C4-2B (cell line): ENCODE data around the gene LCN1.

Source experiments
- H3K27ac ChIP-seq: fragments of 450-650 bp; 2 replicates; pipeline ENCODE4 v1.5.1; 2017
- ZFX ChIP-seq: fragments of 450-650 bp; IDR thresholded peaks from 2 replicates; pipeline ENCODE4 v1.6.1; 2017
- TF ChIP-seq, protein P1 (sequence below): fragments of 450-650 bp; conservative IDR thresholded peaks from 2 replicates; pipeline ENCODE4 v1.5.1; 2017; ENCODE audit warnings: mild to moderate bottlenecking

Gene LCN1

DNA sequence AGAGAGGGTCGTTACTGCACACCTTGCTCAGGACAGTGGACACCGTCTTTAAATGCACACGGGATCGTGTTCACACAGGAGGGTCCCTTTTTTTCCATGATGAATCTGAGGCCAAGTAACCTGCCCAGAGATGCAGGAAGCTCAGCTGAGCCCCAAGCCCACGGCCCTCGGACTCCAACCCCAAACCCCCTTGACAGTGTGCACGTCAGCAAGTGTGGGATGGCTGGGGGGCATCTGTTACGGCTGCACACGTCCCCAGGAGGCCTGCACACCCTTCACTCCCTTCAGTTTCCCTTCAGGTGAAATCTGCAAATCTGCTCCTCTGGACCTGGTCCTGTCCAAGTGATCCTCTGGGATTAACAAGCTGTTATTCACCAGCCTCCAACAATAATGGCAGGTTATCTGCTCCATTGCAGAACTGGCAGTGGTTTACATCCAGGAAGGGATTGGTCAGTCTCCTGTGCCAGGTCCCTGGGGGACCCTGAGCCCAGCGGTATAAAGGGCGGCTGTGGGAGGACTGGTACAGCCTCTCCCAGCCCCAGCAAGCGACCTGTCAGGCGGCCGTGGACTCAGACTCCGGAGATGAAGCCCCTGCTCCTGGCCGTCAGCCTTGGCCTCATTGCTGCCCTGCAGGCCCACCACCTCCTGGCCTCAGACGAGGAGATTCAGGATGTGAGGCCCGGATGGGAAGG, at the start of gene LCN1:
TSS of gene LCN1 (plus strand) at position 525 of the 692 bp plus-strand sequence. CDS start at position 583, 58 bp downstream.
- H3K27ac ChIP-seq: no peak within 1 kb of the TSS
- TF ChIP-seq ZFX: no peak
- TF ChIP-seq, protein P1, sequence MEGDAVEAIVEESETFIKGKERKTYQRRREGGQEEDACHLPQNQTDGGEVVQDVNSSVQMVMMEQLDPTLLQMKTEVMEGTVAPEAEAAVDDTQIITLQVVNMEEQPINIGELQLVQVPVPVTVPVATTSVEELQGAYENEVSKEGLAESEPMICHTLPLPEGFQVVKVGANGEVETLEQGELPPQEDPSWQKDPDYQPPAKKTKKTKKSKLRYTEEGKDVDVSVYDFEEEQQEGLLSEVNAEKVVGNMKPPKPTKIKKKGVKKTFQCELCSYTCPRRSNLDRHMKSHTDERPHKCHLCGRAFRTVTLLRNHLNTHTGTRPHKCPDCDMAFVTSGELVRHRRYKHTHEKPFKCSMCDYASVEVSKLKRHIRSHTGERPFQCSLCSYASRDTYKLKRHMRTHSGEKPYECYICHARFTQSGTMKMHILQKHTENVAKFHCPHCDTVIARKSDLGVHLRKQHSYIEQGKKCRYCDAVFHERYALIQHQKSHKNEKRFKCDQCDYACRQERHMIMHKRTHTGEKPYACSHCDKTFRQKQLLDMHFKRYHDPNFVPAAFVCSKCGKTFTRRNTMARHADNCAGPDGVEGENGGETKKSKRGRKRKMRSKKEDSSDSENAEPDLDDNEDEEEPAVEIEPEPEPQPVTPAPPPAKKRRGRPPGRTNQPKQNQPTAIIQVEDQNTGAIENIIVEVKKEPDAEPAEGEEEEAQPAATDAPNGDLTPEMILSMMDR: no peak

DNA sequence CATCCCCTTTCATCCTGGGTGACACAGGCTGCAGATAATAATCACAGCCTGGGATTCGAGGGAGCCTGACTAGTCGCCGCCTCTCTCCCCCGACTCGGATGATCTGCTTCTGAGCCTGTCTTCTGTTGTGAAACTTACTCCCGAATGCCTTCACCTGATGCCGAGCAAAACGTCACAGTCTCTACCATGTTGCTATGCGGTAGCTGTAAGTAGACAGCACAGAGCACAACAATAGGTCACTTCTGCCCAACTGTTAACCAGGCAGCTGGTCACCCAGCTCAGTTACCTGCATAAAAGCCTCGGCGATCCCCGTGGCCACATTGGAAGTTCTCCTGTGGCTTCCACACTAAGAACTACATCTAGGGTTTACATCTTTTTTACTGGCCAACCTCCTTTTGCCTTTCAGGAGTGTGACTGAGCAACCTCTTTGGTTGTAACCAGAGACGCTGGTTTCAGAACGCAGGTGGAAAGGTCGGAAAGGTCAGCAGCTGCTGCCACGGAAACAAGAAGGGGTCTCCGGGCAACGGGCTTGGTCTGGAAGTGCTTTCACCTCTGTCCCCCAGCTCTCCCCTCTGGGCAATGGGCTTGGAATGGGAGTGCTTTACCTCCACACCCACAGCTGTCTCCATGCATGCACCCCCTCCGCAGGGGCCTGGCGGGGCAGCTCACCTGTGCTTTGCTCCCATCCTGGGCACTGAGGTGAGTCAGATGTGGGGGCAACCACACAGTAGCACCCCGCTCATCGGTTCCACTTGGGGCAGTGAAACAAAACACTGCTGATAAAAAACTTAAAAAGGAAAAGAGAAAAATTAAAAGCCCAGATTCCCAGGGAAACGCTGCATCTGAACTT, 49.2 kb upstream of the LCN1 start:
- TF ChIP-seq, protein P1: no peak
- no peak for TF ChIP-seq ZFX
- no peak overlapping the region for H3K27ac ChIP-seq

DNA sequence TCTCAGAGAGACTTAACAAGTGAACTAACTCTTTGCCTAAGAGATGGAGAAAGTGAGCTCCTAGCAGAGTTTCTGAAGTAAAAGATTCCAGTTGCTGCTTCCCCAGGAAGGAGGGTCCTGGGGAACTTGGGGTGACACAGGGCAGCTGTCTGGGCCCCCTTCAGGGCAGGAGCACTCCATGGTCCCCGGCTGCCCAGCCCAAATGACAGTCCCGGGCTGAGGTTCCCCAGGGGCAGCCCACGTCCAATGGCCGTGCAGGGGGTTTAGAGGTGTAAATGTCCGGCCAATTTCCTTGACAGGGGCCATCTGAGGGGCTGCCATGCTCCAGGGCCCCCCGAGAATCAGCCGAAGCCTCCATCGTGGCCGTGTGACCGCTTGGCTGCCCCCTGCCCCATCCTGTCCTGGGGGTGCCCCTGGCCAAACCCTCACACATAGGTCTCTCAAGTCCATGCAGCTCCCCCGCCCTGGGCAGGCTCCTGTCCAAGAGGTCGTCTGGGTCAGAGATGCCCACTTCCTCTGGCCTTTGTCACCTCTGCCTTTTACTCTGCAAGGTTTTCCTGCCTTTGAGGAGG, 47.2 kb upstream of the LCN1 start:
- H3K27ac ChIP-seq: no peak overlapping the region
- TF ChIP-seq, protein P1: no peak
- TF ChIP-seq ZFX: no peak

DNA sequence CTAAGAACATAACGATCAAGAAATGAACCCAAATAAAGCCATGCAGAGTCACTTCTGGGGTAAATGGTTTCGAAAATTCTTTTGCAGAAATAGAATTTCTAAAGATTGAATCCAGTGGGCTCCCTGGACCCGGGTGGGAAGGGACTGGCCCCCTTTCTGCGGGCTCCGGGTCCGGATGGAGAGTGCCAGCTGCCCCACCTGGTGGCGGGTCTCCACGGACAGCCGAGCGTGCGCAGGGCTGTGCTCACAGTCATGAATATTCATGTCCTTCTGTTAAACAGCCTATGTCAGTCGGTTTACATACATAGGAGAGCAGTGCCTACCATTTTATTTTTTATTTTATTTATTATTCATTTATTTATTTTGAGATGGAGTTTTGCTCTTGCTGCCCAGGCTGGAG, 46.3 kb upstream of the LCN1 start:
- no peak overlapping the region for H3K27ac ChIP-seq
- TF ChIP-seq, protein P1: no peak; the same call in 1 of the 2 replicates
- no peak for TF ChIP-seq ZFX

DNA sequence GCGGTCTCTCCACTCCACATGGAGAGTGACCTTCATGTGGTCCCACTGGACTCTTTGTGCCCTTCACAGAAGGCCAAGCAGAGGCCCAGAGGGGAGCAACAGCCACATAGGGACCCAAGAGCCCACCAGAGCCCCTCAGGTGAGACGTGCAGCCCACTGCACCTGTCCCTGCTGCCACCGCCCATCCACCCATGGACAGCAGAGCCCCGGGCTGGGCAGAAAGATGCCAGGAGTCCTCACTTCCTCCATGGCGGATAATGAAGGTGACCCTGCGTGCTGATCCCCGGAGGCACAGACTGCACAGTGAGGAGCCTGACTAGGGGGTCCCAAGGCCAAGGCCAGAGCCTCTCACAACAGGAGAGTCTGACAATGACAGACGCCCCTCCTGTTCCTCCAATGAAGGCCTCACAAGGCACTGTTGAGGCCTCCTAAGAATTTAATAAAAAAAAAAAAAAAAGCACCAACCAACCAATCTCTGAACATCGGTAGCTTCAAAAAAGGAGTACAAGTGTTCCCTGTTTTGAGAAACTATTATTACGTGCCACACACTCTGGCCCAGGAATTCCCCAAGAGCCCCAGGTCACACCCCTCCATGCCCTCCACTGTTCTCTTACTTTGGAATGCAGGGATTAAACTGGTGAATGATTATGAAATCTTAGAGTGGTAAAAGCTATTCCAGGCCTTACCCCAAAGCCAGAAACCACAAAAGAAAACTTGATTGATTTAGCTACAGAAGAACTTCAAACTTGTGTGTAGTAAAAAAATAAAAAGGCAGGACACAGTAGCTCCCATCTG, 44.5 kb upstream of the LCN1 start:
- TF ChIP-seq, protein P1: no peak
- no peak for TF ChIP-seq ZFX
- no peak overlapping the region for H3K27ac ChIP-seq

DNA sequence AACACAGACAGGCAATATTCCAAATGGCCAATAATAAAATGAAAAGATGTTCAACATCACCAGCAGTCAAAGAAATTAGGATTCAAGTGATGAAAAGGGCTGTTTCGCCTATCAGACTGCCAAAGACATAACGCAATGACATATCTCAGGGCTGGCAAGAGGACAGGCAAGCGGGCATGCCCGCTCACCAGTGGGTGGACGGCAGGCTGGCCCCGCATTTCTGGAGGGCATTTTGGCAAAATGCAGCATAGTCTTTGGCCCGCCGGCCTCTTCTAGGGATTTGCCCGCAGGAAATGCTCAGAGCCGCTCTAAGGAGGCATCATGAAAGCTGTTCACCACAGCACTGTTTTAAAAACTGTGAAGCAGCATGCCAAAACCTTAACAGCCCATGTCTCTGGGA, 43.0 kb upstream of the LCN1 start:
- TF ChIP-seq ZFX: no peak
- TF ChIP-seq, protein P1: no peak
- peak overlapping the region; percentile 80; the same call in 1 of the 2 replicates for H3K27ac ChIP-seq
